ELF-1 (cell line): ENCODE measurements around the gene RNF167.
A peak's percentile ranks its signal among the peaks of the same experiment; 100 is the strongest.

ENCODE experiments used
- DNase-seq: peaks from one replicate; pipeline ENCODE4 v3.0.0-alpha.2; 2016; ENCODE audit warnings: low read depth, low spot score

RNF167 gene

GRCh38 chr17:4938688-4939545 lies 1.2 kb upstream of the RNF167 start:
- DNase-seq: no peak

- no peak for DNase-seq
These were observed 597 bp upstream of the RNF167 start for GRCh38 chr17:4939546-4939795.

- DNase-seq: no peak
These were observed 669 bp downstream of the RNF167 start for GRCh38 chr17:4940555-4941318.

GRCh38 chr17:4941319-4941610 lies 1.2 kb downstream of the RNF167 start:
- DNase-seq: no peak

GRCh38 chr17:4942760-4943508 lies 2.9 kb downstream of the RNF167 start:
- DNase-seq: no peak

GRCh38 chr17:4944163-4944553 lies 4.1 kb downstream of the RNF167 start:
- DNase-seq: no peak

- no peak for DNase-seq
These were observed 4.6 kb downstream of the RNF167 start for GRCh38 chr17:4944554-4945175.

GRCh38 chr17:4945176-4945943 lies 5.3 kb downstream of the RNF167 start:
- peak; percentile 73 for DNase-seq

GRCh38 chr17:4945944-4946280 lies 5.8 kb downstream of the RNF167 start:
- DNase-seq: peak; percentile 48

GRCh38 chr17:4946312-4946976 lies 6.4 kb downstream of the RNF167 start:
- no peak for DNase-seq

GRCh38 chr17:4947010-4947410 lies 6.9 kb downstream of the RNF167 start:
- DNase-seq: no peak

- peak; percentile 72 for DNase-seq
These were observed 7.5 kb downstream of the RNF167 start for GRCh38 chr17:4947411-4948165.

GRCh38 chr17:4948166-4948930 lies 8.3 kb downstream of the RNF167 start, which contains the start of gene PFN1:
Gene PFN1 (minus strand): TSS chr17:4948530. CDS start chr17:4948394, 136 bp downstream.
- DNase-seq: peak; percentile 82

GRCh38 chr17:4948931-4949320 lies 8.9 kb downstream of the RNF167 start:
- DNase-seq: peak; percentile 94

- peak; percentile 92 for DNase-seq
These were observed 9.4 kb downstream of the RNF167 start for GRCh38 chr17:4949321-4950074.

- DNase-seq: peak; percentile 72
These were observed 10.1 kb downstream of the RNF167 start for GRCh38 chr17:4950075-4950745.

- peak; percentile 36 for DNase-seq
These were observed 10.7 kb downstream of the RNF167 start, which contains the start of gene ENO3 for GRCh38 chr17:4950746-4951204. Gene ENO3 (plus strand): TSS chr17:4951119. CDS start chr17:4951830, 711 bp downstream.

- DNase-seq: peak; percentile 29
These were observed 11.4 kb downstream of the RNF167 start for GRCh38 chr17:4951486-4951885.
